Hepatocyte (in vitro differentiated cells): ENCODE measurements around the gene KANTR. TPM values are rescaled to one million over a fixed set of nuclear protein-coding genes. Genes with fewer than 3 reads are reported as not detected.

Experiments
- DNase-seq: peaks from one replicate; pipeline ENCODE4 v3.0.0-alpha.2; 2016; ENCODE audit warnings: low spot score
- H2AFZ ChIP-seq: fragments of 200-600 bp; sonication (generic); 2 replicates; pipeline ENCODE4 v1.6.0; 2016; ENCODE audit warnings: antibody characterized with exemption, mild to moderate bottlenecking
- H3K27ac ChIP-seq: fragments of 200-600 bp; sonication (generic); 2 replicates; pipeline ENCODE4 v1.5.1; 2016; ENCODE audit warnings: mild to moderate bottlenecking
- H3K27me3 ChIP-seq: fragments of 200-600 bp; sonication (generic); 2 replicates; pipeline ENCODE4 v1.6.1; 2016
- H3K36me3 ChIP-seq: fragments of 200-600 bp; sonication (generic); replicated peaks from 2 replicates; pipeline ENCODE4 v1.5.1; 2016; ENCODE audit warnings: low read depth; ENCODE audit not compliant: insufficient read depth
- H3K4me1 ChIP-seq: fragments of 200-600 bp; sonication (generic); 2 replicates; pipeline ENCODE4 v1.5.1; 2016; ENCODE audit warnings: mild to moderate bottlenecking, moderate library complexity; ENCODE audit not compliant: insufficient read depth
- H3K4me2 ChIP-seq: fragments of 200-600 bp; sonication (generic); 2 replicates; pipeline ENCODE4 v1.6.0; 2016
- H3K4me3 ChIP-seq: fragments of 200-600 bp; sonication (generic); 2 replicates; pipeline ENCODE4 v1.5.1; 2016; ENCODE audit warnings: mild to moderate bottlenecking
- H3K79me2 ChIP-seq: fragments of 200-600 bp; sonication (generic); 2 replicates; pipeline ENCODE4 v1.6.0; 2017; ENCODE audit warnings: mild to moderate bottlenecking
- H3K9me2 ChIP-seq: fragments of 200-600 bp; sonication (generic); replicated peaks from 2 replicates; pipeline ENCODE4 v1.6.0; 2017; ENCODE audit warnings: mild to moderate bottlenecking; ENCODE audit not compliant: insufficient read depth
- H3K9me3 ChIP-seq: fragments of 200-600 bp; sonication (generic); 2 replicates; pipeline ENCODE4 v1.5.1; 2016; ENCODE audit warnings: low read depth, mild to moderate bottlenecking
- H4K20me1 ChIP-seq: fragments of 200-600 bp; sonication (generic); 2 replicates; pipeline ENCODE4 v1.6.0; 2016; ENCODE audit warnings: mild to moderate bottlenecking; ENCODE audit not compliant: insufficient read depth, poor library complexity, severe bottlenecking
- EZH2 ChIP-seq: fragments of 200-600 bp; sonication (generic); IDR thresholded peaks from 2 replicates; pipeline ENCODE4 v1.6.1; 2016; ENCODE audit warnings: antibody characterized with exemption, mild to moderate bottlenecking, borderline replicate concordance
- EZH2phosphoT487 ChIP-seq: fragments of 200-600 bp; sonication (generic); IDR thresholded peaks from one replicate; pipeline ENCODE4 v1.6.1; 2018; ENCODE audit warnings: antibody characterized with exemption, mild to moderate bottlenecking, low read depth, moderate library complexity; ENCODE audit not compliant: unreplicated experiment, severe bottlenecking
- WGBS: methylation state at CpG from one replicate; pipeline ENCODE4 v1.1.6; 2016; ENCODE audit warnings: low lambda C conversion rate; ENCODE audit errors: missing lambda C conversion rate; 5-methylcytosine and 5-hydroxymethylcytosine counted together
- polyA plus RNA-seq: library from polyadenylated mRNA; unstranded; fragments of >200 nt; fragmentation: Nextera tagmentation; extraction: Ambion mirVana; gene quantifications from 2 replicates; pipeline ENCODE4 v1.2.1, GENCODE V29; 2016
- total RNA-seq: library from RNA; depleted of rRNA; stranded (reverse); fragments of >200 nt; gene quantifications from 2 replicates; pipeline ENCODE4 v1.2.3, GENCODE V29; 2014
- TF ChIP-seq, protein P1 (sequence below): fragments of 200-600 bp; sonication (generic); IDR thresholded peaks from 2 replicates; pipeline ENCODE4 v1.5.1; 2016; ENCODE audit warnings: antibody characterized with exemption, mild to moderate bottlenecking; ENCODE audit not compliant: poor library complexity

KANTR gene
- total and polyA plus RNA-seq, 2 experiments from 2014 or later, result 4.0 to 12.5 TPM

DNA sequence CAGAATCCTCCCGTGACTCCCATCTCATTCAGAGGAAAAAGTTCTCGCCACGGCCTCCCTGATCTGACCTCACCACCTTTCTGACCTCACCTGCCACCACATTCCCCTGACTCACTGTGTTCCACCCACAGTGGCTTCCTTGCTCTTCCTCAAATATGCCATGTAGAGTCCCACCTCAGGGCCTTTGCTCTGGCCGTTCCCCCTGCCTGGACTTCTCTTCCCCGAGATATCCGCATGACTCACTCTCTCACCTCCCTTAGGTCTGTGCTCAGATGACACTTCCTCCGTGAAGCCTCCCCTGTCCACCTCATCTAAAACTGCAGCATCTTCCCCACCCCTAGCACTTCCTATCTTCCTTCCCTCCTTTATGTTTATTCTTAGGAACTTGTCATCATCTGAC, 18.9 kb upstream of the KANTR start:
- 82% methylated on average over 7 of the region's 7 CpGs for WGBS
- Histone ChIP-seq H3K4me1 (no peaks in the 10 kb centered on the region), H3K9me3 (no peaks in the 10 kb centered on the region), H3K27ac (no peak overlapping the region), H3K4me3 (no peak overlapping the region), H3K9me2 (no peaks in the 10 kb centered on the region), H2AFZ (no peak overlapping the region), H3K27me3 (no peaks in the 10 kb centered on the region), H3K36me3 (no peaks in the 10 kb centered on the region), H4K20me1 (no peaks in the 10 kb centered on the region), H3K4me2 (no peak overlapping the region), H3K79me2 (no peaks in the 10 kb centered on the region)
- no peak for DNase-seq
- TF ChIP-seq, protein P1, sequence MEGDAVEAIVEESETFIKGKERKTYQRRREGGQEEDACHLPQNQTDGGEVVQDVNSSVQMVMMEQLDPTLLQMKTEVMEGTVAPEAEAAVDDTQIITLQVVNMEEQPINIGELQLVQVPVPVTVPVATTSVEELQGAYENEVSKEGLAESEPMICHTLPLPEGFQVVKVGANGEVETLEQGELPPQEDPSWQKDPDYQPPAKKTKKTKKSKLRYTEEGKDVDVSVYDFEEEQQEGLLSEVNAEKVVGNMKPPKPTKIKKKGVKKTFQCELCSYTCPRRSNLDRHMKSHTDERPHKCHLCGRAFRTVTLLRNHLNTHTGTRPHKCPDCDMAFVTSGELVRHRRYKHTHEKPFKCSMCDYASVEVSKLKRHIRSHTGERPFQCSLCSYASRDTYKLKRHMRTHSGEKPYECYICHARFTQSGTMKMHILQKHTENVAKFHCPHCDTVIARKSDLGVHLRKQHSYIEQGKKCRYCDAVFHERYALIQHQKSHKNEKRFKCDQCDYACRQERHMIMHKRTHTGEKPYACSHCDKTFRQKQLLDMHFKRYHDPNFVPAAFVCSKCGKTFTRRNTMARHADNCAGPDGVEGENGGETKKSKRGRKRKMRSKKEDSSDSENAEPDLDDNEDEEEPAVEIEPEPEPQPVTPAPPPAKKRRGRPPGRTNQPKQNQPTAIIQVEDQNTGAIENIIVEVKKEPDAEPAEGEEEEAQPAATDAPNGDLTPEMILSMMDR, result no peak
- TF ChIP-seq EZH2, result no peak
- TF ChIP-seq EZH2phosphoT487, result no peak

DNA sequence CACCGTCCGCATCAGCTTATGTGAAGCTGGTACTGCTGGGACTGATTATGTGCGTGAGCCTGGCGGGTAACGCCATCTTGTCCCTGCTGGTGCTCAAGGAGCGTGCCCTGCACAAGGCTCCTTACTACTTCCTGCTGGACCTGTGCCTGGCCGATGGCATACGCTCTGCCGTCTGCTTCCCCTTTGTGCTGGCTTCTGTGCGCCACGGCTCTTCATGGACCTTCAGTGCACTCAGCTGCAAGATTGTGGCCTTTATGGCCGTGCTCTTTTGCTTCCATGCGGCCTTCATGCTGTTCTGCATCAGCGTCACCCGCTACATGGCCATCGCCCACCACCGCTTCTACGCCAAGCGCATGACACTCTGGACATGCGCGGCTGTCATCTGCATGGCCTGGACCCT, 17.3 kb upstream of the KANTR start:
- Histone ChIP-seq H2AFZ (no peak overlapping the region), H3K36me3 (no peaks in the 10 kb centered on the region), H3K4me1 (no peaks in the 10 kb centered on the region), H3K4me2 (no peak overlapping the region), H3K9me2 (no peaks in the 10 kb centered on the region), H3K27ac (no peak overlapping the region), H3K9me3 (no peaks in the 10 kb centered on the region), H3K79me2 (no peaks in the 10 kb centered on the region), H3K4me3 (no peak overlapping the region), H3K27me3 (no peaks in the 10 kb centered on the region), H4K20me1 (no peaks in the 10 kb centered on the region)
- WGBS, result 96% methylated on average over 21 of the region's 21 CpGs
- TF ChIP-seq, protein P1, result no peak
- no peak for TF ChIP-seq EZH2phosphoT487
- TF ChIP-seq EZH2, result no peak
- DNase-seq, result no peak

DNA sequence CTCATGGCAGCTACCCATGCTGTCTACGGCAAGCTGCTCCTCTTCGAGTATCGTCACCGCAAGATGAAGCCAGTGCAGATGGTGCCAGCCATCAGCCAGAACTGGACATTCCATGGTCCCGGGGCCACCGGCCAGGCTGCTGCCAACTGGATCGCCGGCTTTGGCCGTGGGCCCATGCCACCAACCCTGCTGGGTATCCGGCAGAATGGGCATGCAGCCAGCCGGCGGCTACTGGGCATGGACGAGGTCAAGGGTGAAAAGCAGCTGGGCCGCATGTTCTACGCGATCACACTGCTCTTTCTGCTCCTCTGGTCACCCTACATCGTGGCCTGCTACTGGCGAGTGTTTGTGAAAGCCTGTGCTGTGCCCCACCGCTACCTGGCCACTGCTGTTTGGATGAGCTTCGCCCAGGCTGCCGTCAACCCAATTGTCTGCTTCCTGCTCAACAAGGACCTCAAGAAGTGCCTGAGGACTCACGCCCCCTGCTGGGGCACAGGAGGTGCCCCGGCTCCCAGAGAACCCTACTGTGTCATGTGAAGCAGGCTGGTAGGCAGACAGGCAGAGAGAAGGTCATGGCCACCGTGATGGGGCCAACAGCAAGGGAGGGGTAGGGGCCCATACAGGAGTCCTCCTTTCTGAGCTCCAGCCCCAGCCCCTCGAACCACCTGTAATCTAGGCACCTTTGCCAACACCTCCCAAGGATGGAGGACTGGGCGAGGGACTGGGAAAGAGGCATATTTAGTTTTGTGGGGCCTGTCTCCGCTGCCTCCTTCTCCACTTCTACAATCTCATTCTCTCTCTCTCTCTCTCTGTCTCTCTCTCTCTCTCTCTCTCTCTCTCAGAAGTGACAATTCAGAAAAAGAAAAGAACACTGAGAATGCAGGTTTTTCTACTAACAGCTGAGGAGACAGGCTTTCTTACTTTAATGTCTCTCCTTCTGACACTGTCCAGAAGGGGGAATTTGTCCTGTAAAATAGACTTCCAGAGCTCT, 16.4 kb upstream of the KANTR start:
- TF ChIP-seq EZH2 (no peak), EZH2phosphoT487 (no peak)
- TF ChIP-seq, protein P1, result no peak
- H3K9me2 ChIP-seq, result no peaks in the 10 kb centered on the region
- H3K79me2 ChIP-seq, result no peaks in the 10 kb centered on the region
- no peak for DNase-seq
- no peaks in the 10 kb centered on the region for H4K20me1 ChIP-seq
- H2AFZ ChIP-seq, result no peak overlapping the region
- no peaks in the 10 kb centered on the region for H3K27me3 ChIP-seq
- H3K4me2 ChIP-seq, result no peak overlapping the region
- H3K36me3 ChIP-seq, result no peaks in the 10 kb centered on the region
- H3K4me3 ChIP-seq, result no peak overlapping the region
- no peaks in the 10 kb centered on the region for H3K9me3 ChIP-seq
- 90% methylated on average over 26 of the region's 27 CpGs for WGBS
- H3K4me1 ChIP-seq, result no peaks in the 10 kb centered on the region
- no peak overlapping the region for H3K27ac ChIP-seq
